CD4-positive, alpha-beta T cell (primary cell): ENCODE results near the gene TACSTD2. TPM values are rescaled to one million over a fixed set of nuclear protein-coding genes. Genes with fewer than 3 reads are reported as not detected.
"Not testable (repeated sequence)": the region's sequence is repeated elsewhere in the genome, so short reads cannot be mapped to it uniquely, and the experiment has no call there.

Experiments
- ATAC-seq: fragments of 200-7000 bp; cut with Tn5 transposase; one replicate; pipeline ENCODE4 v1.10.0; 2022; ENCODE audit warnings: mild to moderate bottlenecking; ENCODE audit not compliant: poor library complexity
- CTCF ChIA-PET: fragments of 350-600 bp; sonication (Branson Sonifier 250); formaldehyde crosslinking; loops from one replicate; lab custom pipeline; 2021; ENCODE audit warnings: antibody characterized with exemption, inconsistent platforms; lab: Charles Lee
- POLR2A ChIA-PET: fragments of 350-600 bp; sonication (Branson Sonifier 250); formaldehyde crosslinking; loops from one replicate; lab custom pipeline; 2021; ENCODE audit warnings: antibody characterized with exemption, inconsistent platforms; lab: Charles Lee
- DNase-seq, 14 experiments: peaks; one replicate each; pipeline ENCODE4 v3.0.0-alpha.2; 2013 to 2020; ENCODE audit warnings: mixed read lengths in 2 of 14
- H3K27ac ChIP-seq, 2 donors: one replicate each; pipeline versions ENCODE4 v1.5.1 to v1.7.0; 2013; ENCODE audit warnings: low read length in 2 of 2, low read depth in 1 of 2, mild to moderate bottlenecking in 1 of 2
- H3K27me3 ChIP-seq, 2 experiments: 1 replicate in 1 of 2; 2 replicates in 1 of 2; pipeline versions ENCODE4 v1.6.1 to v1.7.0; 2013; ENCODE audit warnings: low read length in 2 of 2, control low read depth in 1 of 2, mild to moderate bottlenecking in 1 of 2, moderate library complexity in 1 of 2; ENCODE audit not compliant: insufficient read depth in 2 of 2, control insufficient read depth in 1 of 2
- H3K36me3 ChIP-seq: one replicate; pipeline ENCODE4 v1.6.1; 2013; ENCODE audit warnings: low read length, control low read depth; ENCODE audit not compliant: insufficient read depth
- H3K4me1 ChIP-seq: one replicate; pipeline ENCODE4 v1.6.1; 2013; ENCODE audit warnings: low read length, control low read depth; ENCODE audit not compliant: insufficient read depth
- H3K4me3 ChIP-seq: one replicate; pipeline ENCODE4 v1.5.1; 2013; ENCODE audit warnings: mild to moderate bottlenecking, low read length, moderate library complexity
- H3K9me3 ChIP-seq, 2 experiments: 1 replicate in 1 of 2; 2 replicates in 1 of 2; pipeline versions ENCODE4 v1.6.1 to v1.7.0; 2013; ENCODE audit warnings: low read length in 2 of 2, mild to moderate bottlenecking in 2 of 2, control low read depth in 1 of 2, moderate library complexity in 1 of 2; ENCODE audit not compliant: control insufficient read depth in 1 of 2, insufficient read depth in 1 of 2
- H3K27ac Mint-ChIP-seq: one replicate; pipeline ENCODE4 v1.8.0; 2020; ENCODE audit warnings: mixed read lengths
- H3K27me3 Mint-ChIP-seq: one replicate; pipeline ENCODE4 v1.8.0; 2021; ENCODE audit warnings: mixed read lengths
- H3K36me3 Mint-ChIP-seq: one replicate; pipeline ENCODE4 v1.8.0; 2021; ENCODE audit warnings: low read depth, mixed read lengths
- H3K4me1 Mint-ChIP-seq: one replicate; pipeline ENCODE4 v1.8.0; 2021; ENCODE audit warnings: low read depth, mixed read lengths
- H3K4me3 Mint-ChIP-seq: one replicate; pipeline ENCODE4 v1.8.0; 2020; ENCODE audit warnings: mild to moderate bottlenecking, mixed read lengths
- H3K9me3 Mint-ChIP-seq: one replicate; pipeline ENCODE4 v1.8.0; 2020; ENCODE audit warnings: mixed read lengths
- CTCF ChIP-seq: fragments of 200-600 bp; IDR thresholded peaks from one replicate; pipeline ENCODE4 v1.8.0; 2022; ENCODE audit warnings: antibody characterized with exemption, mild to moderate bottlenecking
- intact Hi-C, 2 experiments: fragments of 100-400 bp; cut with DNase I in 1 of 2; cut with micrococcal nuclease in 1 of 2; formaldehyde crosslinking; loops; one replicate each; pipeline versions ENCODE4 v1.15.1 to v1.9.0; 2023 to 2025; cut with DNase I, micrococcal nuclease
- total RNA-seq, 174 experiments: library from RNA in 2 of 174; stranded (reverse) in 2 of 174; gene quantifications; one replicate each; pipeline ENCODE4 v1.2.3 and lab custom pipeline; 2021 to 2026

The TACSTD2 gene
- total RNA-seq, 2 experiments from 2014 or later = 0.36 TPM

- Histone ChIP-seq H3K9me3 (peaks cover 2 to 10% of the 10 kb centered on the region in 2 experiments), H3K4me1 (no peaks in the 10 kb centered on the region), H3K27ac (no peak overlapping the region), H3K27me3 (peaks cover 4 to 6% of the 10 kb centered on the region in 2 experiments), H3K36me3 (no peaks in the 10 kb centered on the region), H3K4me3 (no peak overlapping the region)
- H3K27me3 Mint-ChIP-seq = peaks cover 59% of the 10 kb centered on the region
- no peak overlapping the region for H3K27ac Mint-ChIP-seq
- ChIA-PET POLR2A (no interaction called here), CTCF (no interaction called here)
- ATAC-seq = no peak
- H3K4me1 Mint-ChIP-seq = no peaks in the 10 kb centered on the region
- H3K9me3 Mint-ChIP-seq = peaks cover 12% of the 10 kb centered on the region
- no peak for TF ChIP-seq CTCF
- intact Hi-C loops = no loop called here
- no peak overlapping the region for H3K4me3 Mint-ChIP-seq
- H3K36me3 Mint-ChIP-seq = no peaks in the 10 kb centered on the region
- DNase-seq = no peak
Observed at GRCh38 chr1:58607391-58607790, 30.3 kb upstream of the TACSTD2 start.

- H3K36me3 ChIP-seq, H3K9me3 Mint-ChIP-seq, H3K9me3 ChIP-seq, CTCF ChIA-PET, H3K4me3 Mint-ChIP-seq, H3K4me3 ChIP-seq, H3K27ac ChIP-seq, H3K4me1 ChIP-seq, H3K4me1 Mint-ChIP-seq, intact Hi-C loops, H3K36me3 Mint-ChIP-seq, H3K27ac Mint-ChIP-seq, ATAC-seq, POLR2A ChIA-PET, DNase-seq: not testable (repeated sequence)
- peaks cover 3 to 10% of the 10 kb centered on the region in 2 experiments for H3K27me3 ChIP-seq
- peaks cover 64% of the 10 kb centered on the region for H3K27me3 Mint-ChIP-seq
Observed at GRCh38 chr1:58601921-58602320, 24.9 kb upstream of the TACSTD2 start.

- DNase-seq (no peak), ATAC-seq (no peak)
- Mint-ChIP-seq H3K27ac (no peak overlapping the region), H3K36me3 (no peaks in the 10 kb centered on the region), H3K4me1 (no peaks in the 10 kb centered on the region), H3K27me3 (peaks cover 71% of the 10 kb centered on the region), H3K4me3 (no peak overlapping the region), H3K9me3 (no peaks in the 10 kb centered on the region)
- H3K27ac ChIP-seq = no peak overlapping the region
- ChIA-PET CTCF (no interaction called here), POLR2A (no interaction called here)
- no peaks in the 10 kb centered on the region for H3K4me1 ChIP-seq
- TF ChIP-seq CTCF = no peak
- H3K36me3 ChIP-seq = no peaks in the 10 kb centered on the region
- H3K27me3 ChIP-seq = peaks cover 0 to 20% of the 10 kb centered on the region in 2 experiments
- intact Hi-C loops = no loop called here
- no peaks in the 10 kb centered on the region for H3K9me3 ChIP-seq
- H3K4me3 ChIP-seq = no peak overlapping the region
Observed at GRCh38 chr1:58597996-58598395, 20.9 kb upstream of the TACSTD2 start.

GRCh38 chr1:58597076-58597475 lies 20.0 kb upstream of the TACSTD2 start:
- ChIA-PET CTCF (interaction anchor here (2.0 kb wide), 1 partner anchor 46 kb away, joined by 5 read pairs; no protein-coding TSS in a partner anchor), POLR2A (no interaction called here)
- intact Hi-C loops = no loop called here
- Histone ChIP-seq H3K36me3 (no peaks in the 10 kb centered on the region), H3K4me3 (no peak overlapping the region), H3K4me1 (no peaks in the 10 kb centered on the region), H3K9me3 (no peaks in the 10 kb centered on the region), H3K27ac (no peak overlapping the region), H3K27me3 (peaks cover 0 to 20% of the 10 kb centered on the region in 2 experiments)
- H3K4me3 Mint-ChIP-seq = no peak overlapping the region
- H3K27ac Mint-ChIP-seq = no peak overlapping the region
- H3K4me1 Mint-ChIP-seq = no peaks in the 10 kb centered on the region
- ATAC-seq (no peak), DNase-seq (no peak)
- no peak for TF ChIP-seq CTCF
- H3K9me3 Mint-ChIP-seq = no peaks in the 10 kb centered on the region
- H3K36me3 Mint-ChIP-seq = no peaks in the 10 kb centered on the region
- peaks cover 70% of the 10 kb centered on the region for H3K27me3 Mint-ChIP-seq
